DMS153 treated with DMSO at 0.1 percent for 48 hours (cell line): ENCODE measurements around the gene LSAMP.

Source experiments
- DNase-seq: peaks from one replicate; lab custom pipeline; 2025; ENCODE audit not compliant: unreplicated experiment; lab: John Stamatoyannopoulos, UW

Gene LSAMP

GRCh38 chr3:116032176-116032575, 413.1 kb downstream of the LSAMP start:
- no peak for DNase-seq

DNA sequence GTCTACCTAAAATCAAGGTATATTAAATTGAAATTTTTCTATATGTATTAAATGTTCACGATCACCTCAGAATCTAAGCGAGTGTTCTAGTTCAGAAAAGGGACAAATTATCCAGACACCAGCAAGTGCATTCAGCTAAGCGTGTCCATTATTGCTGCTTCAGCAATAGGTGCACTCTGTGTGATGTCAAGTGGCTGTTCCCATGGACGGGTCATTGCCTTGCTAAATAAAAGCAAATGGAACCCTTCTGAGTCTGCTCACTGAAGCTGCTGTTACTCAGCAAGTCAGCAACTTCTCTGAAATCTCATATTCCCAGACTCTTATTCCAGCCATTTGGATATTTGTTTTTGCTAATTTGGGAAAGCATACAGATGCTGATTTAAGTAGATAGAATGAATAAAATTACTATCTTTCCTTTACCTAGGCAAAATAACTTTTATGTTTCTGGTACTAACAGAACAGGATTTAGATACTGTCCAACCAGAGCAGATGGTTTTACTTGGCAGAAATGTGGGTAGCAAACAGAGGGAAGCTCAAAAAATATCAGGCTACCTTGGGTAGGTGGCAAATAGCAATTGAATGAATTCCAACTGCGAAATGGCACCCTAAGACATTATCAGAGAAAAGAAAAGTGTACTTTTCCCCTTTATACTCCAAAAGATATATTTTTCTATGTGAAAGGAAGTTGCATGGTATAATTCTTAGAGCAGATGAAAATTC, 415.0 kb downstream of the LSAMP start:
- no peak for DNase-seq

- DNase-seq: no peak
These were observed 416.0 kb downstream of the LSAMP start for GRCh38 chr3:116029266-116029665.

DNA sequence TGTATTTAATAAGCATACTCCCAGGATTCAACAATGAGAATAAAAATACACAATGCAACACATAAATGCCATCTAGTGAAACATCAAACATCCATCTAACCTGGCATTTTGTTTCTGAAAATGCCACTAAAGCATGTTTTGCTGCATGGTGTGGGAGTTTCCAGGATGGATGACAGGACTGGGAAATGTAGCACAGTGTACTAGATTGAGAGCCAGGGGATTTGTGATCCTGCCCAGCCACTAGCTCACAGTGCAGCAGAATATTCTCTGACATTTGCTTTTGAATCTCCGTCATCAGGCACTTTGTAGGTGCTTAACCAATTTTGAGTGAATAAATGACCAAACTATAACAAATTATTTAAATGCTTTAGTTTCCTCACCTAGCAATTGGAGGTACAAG, 417.1 kb downstream of the LSAMP start:
- DNase-seq: no peak

- DNase-seq: no peak
These were observed 424.3 kb downstream of the LSAMP start for GRCh38 chr3:116020989-116021388.

GRCh38 chr3:116020495-116020894, 424.8 kb downstream of the LSAMP start:
- DNase-seq: no peak

DNA sequence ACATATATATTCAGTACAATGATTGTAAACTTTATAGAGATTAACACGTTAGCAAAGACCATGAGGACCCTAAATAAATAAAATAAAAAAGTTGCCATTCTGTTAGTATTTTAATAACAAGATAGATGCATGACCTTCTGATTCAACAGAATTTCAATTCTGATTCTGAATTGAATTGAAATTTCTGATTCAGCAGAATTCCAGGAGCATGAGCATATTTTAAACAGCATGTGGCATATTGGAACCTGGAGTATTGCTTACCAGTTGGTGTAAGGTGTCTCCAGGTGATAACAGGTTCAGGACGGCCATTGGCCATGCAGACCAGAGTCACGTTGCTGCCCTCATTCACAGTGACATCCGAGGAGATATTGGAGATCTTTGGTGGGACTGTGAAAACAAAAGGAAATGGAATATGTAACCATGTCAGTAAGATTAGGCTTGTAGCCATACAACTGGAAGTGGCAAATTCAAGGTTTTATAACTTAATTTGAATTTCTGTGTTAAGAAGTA, 426.0 kb downstream of the LSAMP start:
- no peak for DNase-seq

- no peak for DNase-seq
These were observed 426.6 kb downstream of the LSAMP start for GRCh38 chr3:116018646-116019045.

GRCh38 chr3:116015931-116016330, 429.4 kb downstream of the LSAMP start:
- DNase-seq: no peak

- no peak for DNase-seq
These were observed 438.3 kb downstream of the LSAMP start for GRCh38 chr3:116007000-116007399.

GRCh38 chr3:116005404-116005803, 439.9 kb downstream of the LSAMP start:
- peak; percentile 58 for DNase-seq

DNA sequence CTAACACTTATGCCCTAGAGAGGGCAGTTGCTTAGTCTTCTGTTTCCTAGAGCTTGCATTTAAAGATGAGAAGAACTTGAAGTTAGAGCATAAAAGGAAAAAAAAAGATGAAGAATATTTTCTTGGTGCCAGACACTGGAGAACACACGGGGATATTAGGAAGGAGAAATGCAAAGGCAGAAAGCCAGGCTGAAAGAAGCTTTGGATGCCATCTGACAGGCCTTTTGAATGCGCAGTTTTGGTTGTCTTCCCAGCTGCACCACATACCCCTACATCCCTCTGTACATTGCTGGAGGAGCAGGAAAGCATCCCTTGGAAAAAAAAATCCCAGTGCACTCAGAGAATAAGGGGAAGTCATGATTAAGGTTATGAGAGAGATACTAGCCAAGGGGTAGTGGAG, 443.1 kb downstream of the LSAMP start:
- no peak for DNase-seq

DNA sequence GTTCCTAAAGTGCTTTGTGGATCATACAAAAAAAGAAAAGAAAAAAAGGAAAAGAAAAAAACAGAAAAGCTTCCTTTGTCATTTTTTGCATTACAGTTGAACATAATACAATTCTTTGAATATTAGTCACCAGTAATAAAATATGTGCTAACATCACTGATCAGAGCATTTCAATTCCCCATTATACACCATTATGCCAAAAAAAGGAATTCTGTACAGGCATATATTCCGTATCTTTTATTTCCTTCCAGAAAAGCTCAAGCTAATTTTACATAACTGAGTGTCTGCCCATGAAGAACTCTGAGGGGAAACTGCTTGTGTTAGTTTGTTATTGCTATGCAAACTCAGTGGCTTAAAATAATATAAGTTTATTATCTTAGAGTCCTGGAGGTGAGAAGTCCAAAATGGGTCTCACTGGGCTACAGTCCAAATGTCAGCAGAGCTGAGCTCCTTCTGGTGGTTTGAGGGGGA, 444.1 kb downstream of the LSAMP start:
- DNase-seq: no peak

DNA sequence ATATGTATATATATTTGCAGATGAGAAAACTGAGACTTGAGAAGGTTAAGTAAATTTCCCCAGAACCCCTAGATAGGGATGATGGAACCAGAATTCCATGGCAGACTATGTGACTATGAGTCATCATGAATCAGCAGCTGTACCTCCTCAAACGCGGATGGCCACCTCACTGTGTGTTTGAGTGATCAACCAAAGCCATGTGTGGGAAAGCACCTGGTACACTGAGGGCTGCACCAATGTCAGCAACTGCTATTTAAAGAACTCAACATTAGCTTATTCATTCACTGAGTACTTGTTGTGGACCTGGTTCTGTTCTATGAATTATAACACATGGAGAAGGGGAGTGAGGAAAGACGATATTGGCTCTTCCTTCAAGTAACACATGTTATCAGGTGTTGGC, 445.0 kb downstream of the LSAMP start:
- no peak for DNase-seq

DNA sequence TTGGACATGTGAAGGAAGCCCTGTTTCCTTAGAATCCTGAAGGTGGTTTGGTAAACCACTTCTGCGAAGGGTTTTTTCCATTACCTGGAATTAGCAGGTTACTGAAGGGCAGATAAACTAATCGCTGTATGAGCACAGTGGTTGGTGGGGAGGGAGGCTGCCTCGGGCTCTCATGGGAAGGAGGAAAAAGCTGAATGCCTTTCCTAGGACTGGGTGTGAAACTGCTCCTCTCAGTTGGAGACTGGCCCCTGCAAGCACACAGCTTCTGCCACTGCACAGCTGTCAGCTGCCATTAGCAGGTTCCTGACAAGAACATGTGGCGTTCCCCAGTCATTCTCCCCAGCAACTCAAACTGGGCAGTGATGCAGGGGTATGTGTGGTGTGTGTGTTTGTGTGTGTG, 445.7 kb downstream of the LSAMP start:
- DNase-seq: no peak

- DNase-seq: no peak
These were observed 446.2 kb downstream of the LSAMP start for GRCh38 chr3:115999001-115999585.

GRCh38 chr3:115996420-115997108, 448.7 kb downstream of the LSAMP start:
- DNase-seq: no peak

DNA sequence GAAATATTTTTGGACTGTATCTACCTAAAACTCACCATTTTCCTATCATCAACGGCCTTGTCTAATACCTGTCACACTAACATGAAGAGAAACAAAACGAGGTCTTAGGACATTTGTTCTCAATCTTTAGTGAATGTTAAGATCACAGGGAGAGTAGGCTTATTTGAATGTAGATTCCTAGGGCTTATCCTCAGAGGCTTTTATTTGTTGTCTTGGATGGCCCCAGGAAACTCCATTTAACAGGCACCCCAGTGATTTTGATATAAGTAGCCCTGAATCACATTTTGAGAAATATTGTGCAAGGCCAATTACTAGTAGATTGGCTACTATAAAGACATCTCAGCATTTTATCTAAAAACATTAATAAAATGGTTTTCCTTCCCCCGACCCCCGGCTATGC, 454.6 kb downstream of the LSAMP start:
- no peak for DNase-seq

- DNase-seq: no peak
These were observed 455.4 kb downstream of the LSAMP start for GRCh38 chr3:115989684-115990421.

- DNase-seq: peak; percentile 9
These were observed 458.6 kb downstream of the LSAMP start for GRCh38 chr3:115986555-115987207.

GRCh38 chr3:115982629-115983028, 462.7 kb downstream of the LSAMP start:
- DNase-seq: no peak
